Stimulated activated naive CD4-positive, alpha-beta T cell (primary cell): ENCODE data around the gene TMEM237.
A peak's percentile ranks its signal among the peaks of the same experiment; 100 is the strongest.
"Not testable (repeated sequence)": the region's sequence is repeated elsewhere in the genome, so short reads cannot be mapped to it uniquely, and the experiment has no call there.

Experiments used
- DNase-seq, 6 experiments: peaks; one replicate each; lab custom pipeline; 2025; lab: John Stamatoyannopoulos, UW

TMEM237 gene, protein sequence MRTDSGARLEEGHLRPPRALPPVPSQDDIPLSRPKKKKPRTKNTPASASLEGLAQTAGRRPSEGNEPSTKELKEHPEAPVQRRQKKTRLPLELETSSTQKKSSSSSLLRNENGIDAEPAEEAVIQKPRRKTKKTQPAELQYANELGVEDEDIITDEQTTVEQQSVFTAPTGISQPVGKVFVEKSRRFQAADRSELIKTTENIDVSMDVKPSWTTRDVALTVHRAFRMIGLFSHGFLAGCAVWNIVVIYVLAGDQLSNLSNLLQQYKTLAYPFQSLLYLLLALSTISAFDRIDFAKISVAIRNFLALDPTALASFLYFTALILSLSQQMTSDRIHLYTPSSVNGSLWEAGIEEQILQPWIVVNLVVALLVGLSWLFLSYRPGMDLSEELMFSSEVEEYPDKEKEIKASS

DNA sequence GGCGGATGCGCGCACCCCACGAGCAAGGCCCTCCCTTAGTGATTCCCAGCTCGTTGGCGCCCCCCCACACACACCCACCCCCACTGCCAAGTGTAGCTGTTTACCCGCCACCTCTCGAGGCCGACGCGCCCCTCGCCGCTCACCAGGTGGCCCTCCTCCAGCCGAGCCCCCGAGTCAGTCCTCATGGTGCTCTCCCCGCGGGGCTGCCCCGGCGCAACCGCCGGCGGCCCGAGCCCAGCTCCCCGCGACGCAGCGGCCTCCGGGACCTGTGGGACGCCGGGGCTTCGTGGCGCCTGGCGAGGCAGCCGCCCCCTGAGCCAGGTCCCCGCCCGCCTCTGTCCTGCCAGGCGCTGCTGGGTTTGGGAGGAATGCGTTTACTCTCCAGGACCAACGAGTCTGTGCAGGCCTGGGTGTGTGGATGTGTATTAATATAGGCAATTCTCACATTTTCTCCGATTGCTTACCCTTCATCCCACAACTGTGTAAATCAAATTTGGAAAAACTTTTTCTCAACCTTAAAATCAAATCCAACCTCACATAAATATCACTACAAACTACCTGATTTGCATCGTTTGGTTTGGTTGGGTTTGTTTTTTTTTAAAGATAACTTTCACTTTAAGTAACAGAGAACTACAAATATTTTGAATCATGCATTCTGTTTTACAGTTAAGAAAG is at the start of gene TMEM237:
TMEM237 (minus strand) TSS at position 288 of the 675 bp plus-strand sequence; CDS start at position 185, 103 bp downstream.
- DNase-seq: peak in 5 of 6 experiments; percentile 44 to 77 (median 60)

DNA sequence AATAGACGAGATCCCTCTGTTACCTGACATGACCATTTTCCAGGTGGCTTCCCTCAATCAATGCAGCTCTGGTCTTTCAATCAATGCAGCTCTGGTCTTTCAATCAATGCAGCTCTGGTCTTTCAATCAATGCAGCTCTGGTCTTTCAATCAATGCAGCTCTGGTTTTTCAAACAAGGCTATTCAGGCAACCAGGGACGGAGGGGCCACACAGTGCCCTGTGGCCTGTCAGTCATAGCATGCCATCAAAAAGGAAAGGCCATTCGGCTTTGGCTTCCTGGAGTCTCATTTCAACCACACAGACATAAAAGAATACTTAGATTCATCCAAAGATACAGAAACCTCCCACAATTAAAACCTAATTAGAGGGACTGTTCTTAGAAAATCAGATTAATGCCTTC is 41.9 kb upstream of the TMEM237 start:
- DNase-seq: no peak

DNA sequence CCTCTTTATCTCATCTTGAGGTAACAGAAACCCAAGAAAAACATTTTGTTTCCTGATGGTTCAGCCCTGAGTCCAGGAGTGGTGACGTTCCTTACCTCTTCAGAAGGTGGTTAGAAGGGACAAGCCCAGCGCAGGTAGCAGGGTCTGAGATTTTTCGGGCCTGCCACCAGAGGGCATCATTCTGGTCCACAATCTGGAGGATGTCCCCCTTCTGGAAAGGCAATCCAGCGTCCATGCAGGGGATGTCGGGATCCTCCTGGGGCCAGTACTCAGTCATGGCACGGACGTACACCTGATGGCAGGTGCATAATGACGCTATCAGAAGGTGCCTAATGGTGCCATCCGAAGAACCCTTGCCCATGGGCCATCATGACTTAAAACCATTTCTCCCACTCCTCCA is 37.4 kb upstream of the TMEM237 start:
- DNase-seq: no peak

DNA sequence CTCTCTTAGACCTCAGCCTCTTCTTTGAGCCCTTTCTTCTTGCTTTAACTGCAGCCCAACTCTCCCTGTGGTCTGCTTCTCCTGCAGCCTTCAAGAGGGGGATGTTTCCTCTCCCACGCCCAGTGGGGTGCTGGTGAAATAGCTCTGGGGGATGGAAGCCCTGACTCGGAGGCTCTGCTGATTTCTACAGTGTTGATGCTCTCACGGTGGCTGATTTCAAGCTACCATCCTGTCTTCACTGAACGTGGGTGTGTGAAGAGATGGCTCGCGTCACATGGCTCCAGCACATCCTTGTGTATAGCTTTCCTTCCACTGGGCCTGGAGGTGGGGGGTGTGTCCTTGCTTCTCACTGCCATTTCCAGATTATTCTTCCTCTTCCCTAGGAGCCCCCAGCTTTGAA is 35.1 kb upstream of the TMEM237 start:
- no peak for DNase-seq

DNA sequence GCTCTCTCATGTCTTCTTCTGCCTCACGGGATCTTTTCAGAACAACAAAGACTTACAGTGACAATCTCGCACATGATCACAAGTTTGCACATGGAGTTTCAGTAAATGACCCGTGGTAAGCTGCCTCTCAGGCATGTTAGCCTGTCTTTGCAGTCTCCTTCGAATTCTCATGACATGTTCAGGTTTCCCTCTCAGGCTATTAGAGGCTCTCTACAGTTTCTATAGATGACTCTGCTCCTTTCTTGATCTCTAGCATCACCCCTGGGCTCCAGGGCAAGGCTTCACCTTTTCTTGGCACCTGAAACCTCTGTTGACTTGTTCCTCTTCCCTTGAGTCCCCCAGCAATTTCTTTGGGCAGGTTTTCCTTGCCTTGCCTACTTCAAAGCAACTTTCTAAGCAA is 32.2 kb upstream of the TMEM237 start:
- DNase-seq: no peak

DNA sequence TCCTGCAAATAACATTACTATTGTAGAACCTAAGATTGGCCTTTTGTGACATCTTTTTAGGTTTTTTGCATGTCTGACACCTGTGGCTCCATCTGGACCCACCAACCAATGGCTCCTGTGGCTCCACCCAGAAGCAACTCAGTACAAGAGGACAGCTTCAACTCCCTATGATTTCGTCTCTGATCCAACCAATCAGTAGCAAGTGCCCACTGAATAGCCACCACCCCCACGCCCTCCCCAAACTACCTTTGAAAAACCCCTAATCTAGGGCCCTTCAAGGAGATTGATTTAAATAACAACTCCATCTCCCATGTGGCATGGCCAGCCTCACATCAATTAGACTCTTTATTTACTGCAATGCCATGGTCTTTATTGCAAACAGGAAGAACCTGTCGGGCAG is 31.5 kb upstream of the TMEM237 start:
- DNase-seq: no peak

DNA sequence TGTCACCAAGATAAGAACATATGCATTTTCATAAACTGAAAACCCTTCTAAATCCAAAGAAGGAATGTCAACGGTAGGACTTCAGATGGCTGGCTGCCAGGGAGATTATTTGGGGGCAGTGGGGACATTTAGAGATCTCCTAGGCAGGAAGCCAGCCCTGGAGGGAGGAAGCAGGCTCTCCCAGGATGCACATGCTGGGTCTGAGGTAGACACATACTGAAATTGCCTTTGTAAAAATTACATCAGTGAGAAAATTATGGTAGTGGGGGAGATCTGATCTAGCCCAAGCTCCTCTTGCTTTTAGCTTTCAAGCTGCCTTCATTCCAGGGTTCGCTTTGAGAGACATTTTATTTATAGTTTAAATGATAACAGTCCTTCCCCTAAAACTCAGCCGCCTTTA is 31.0 kb upstream of the TMEM237 start:
- no peak for DNase-seq

DNA sequence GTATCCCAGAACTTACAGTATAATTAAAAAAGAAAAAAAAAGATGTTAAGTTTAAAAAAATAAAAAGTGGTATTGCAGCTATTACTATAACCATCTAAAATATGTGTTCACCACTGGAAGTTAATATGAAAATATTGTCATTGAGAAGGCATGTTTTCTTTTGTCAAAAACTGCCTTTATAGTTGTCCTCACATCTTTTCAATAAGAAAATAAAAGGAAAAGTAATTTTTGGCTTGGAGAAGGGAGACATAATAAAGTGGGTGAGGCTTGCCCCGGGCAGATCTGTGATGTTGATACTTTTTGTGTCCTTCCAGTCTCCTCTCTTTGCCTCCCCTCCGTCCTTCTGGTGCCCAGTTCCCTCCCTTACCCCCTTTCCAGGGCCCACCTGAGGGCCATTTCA is 30.2 kb upstream of the TMEM237 start:
- DNase-seq: no peak

DNA sequence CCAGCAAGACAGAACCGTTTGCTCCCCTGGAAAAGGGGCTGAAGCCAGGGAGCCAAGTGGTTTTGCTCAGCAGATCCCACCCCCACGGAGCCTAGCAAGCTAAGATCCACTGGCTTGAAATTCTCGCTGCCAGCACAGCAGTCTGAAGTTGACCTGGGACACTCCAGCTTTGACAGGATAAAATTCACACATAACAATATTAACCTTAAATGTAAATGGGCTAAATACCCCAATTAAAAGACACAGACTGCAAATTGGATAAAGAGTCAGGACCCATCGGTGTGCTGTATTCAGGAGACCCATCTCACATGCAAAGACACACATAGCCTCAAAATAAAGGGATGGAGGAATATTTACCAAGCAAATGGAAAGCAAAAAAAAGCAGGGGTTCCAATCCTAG is 27.9 kb upstream of the TMEM237 start:
- not testable (repeated sequence) for DNase-seq

DNA sequence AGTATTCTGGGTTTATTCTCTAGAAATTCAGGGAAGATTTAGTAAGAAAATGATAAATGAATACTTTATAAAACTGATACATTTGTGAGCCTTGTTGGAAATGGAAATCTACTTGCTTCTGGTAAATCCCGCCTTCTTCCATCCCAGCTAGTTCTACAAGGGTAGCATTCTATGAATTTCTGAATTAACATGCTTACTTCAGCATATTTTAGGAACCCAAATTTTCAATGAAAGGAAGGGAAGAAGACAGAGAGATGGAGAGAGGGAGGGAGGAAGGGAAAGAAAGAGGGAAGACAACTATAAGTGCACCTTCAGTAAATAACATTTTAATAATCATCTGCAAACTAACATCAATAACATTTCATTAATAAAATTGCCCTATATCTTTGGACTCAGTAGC is 26.6 kb upstream of the TMEM237 start:
- no peak for DNase-seq

DNA sequence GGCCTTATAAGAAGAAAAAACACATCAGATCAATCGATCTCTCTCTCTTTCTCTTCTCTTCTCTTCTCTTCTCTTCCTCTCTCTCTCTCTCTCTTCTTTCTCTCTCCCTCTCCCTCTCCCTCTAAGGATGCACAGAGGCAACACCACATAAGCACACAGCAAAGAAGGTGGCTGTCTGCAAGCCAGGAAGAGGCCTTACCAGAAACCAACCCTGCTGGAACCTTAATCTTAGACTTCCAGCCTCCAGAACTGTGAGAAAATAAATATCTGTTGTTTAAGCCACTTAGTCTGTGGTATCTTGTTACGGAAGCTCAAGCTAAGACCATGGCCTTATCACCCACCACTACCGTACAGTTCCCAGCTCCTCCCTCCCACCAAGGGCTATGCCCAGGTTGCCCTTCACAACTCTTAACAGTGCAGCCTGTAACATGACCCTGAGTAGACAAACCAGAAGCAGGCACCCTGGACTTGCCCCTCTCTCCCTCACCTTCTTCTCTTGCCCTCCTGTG is 25.2 kb upstream of the TMEM237 start:
- no peak for DNase-seq

DNA sequence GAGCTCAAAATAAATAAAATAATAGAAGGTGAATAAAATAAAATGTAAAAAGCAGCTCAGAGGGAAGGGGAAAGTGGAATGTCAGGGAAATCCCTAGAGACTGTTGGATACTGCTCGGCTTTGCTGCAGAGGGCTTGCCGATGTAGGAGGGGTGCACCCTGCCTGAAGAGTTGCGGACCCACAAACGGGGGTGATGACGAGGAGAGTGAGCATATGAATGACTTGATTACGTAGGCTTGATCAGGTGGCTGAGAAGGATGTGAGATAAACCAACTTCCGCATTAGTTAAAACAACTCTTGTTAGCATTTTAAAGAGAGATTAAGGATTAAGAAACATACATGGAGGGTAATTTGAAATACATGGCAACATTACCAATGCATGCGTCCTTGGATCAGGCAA is 21.0 kb upstream of the TMEM237 start:
- DNase-seq: no peak

DNA sequence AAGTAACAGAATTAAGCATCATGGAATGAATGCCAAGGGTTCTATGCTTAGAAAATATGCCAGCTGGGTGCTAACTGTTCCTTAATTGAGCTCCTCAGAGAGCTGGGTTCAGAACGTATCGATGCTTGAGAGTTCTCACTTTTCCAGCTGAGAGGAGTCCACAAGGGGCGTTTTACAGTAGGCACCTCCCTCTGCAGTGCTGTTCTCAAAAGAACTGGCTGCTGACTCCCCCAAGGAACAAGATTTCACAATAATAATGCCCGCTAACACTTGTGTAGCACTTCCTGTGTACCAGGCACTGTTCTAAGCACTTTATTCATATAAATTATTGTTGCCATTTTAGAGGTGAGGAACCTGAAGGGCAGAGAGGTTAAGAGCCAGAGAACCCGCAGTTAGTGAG is 18.1 kb upstream of the TMEM237 start:
- no peak for DNase-seq

DNA sequence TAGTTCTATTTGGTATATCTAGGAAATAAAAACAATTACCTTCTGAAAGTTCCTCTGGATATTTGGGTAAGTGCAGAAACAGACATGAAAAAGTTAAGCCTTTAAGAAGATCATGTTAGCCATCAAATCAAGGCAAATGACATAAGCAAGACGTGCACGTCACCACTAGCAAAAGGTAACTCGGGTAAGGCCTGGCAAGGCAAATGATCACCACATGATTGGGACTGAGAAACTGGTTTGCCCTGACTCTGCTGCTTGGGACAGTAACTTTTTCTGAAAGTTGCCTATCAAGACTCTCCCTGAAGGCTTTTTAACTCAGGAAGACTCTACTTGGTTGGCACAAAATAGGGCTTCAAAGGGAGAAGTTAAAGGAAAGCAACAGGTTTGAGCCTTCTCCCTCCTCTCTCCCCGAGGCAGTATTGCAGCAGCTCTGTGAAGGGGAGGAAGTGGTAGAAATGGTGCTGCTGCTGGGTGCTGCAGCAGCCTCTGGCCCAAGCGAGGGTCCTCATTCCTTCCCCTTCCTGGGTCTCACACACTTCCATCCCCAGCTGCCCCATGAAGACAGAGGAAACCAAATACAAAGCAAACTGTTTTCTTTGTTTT is 17.1 kb upstream of the TMEM237 start:
- DNase-seq: no peak

DNA sequence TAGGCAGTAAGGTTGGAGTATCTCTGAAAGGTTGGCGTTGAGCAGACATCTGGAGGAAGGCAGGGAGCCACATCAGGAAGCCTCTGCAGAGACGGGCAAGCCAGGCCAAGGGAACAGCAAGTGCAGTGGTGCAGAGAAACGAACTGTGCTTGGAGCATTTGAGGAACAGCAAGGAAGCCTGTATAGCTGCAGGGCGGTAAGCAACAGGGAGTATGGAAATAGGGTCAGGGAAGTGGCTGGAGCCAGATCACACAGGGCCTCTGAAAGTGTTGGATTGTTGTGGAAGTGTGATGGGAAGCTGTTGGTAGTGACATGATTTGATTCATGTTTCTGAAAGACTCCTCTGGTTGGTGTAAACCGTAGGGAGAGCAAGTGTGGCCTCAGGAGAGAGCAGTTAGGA is 13.4 kb upstream of the TMEM237 start:
- no peak for DNase-seq

DNA sequence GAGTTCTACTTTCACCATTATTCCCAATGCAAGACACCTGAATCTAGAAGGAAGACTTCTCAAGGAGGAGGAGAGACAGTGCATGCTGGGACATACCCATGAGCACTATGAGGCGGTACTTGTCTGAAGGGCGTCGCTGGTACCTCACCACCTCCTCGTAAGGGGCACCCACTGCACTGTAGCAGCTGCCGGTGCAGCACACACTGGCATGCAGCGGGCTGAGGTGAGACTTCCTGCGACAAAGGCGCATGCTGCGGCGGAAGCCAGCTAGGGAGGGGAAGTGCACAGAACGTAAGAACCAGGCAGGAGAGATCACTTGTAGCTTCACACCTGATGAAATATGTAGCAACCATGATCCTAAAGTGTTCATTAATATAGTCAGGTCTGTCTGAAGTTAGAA is 12.8 kb upstream of the TMEM237 start:
- DNase-seq: no peak

DNA sequence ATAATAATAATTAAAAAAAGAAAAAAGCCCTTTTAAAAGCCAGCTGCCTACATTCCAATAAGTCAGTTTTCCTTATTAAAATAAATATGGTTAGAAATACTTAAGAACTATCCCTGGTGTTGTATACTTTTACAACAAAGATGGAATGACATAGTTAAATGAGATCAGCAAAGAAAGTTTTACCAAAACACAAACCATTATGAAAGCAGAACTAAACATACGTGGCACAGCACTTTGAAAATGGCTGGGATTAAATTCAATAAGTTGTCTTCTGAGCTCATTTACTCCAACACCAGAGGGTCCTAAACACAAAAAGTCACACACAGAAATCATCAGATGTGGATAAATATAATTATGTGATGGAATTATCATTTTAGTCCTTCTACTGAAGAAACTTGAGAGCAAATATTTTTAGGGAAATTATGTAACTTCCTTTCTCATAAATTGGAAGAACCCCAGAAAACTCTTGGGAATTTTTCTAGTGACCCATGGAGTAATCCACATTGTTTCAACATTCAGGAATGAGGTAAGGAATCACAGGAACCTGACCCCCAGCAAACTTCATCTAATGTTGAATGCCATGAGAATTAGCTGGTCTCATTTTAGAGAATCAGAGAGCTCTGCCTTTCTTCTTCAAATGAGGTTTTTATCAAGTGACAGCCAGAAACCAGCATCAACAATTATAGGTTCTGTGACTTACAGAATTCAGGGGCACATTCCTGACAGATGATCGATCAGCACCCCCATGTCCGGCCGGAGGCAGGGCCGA is 11.5 kb upstream of the TMEM237 start:
- no peak for DNase-seq

DNA sequence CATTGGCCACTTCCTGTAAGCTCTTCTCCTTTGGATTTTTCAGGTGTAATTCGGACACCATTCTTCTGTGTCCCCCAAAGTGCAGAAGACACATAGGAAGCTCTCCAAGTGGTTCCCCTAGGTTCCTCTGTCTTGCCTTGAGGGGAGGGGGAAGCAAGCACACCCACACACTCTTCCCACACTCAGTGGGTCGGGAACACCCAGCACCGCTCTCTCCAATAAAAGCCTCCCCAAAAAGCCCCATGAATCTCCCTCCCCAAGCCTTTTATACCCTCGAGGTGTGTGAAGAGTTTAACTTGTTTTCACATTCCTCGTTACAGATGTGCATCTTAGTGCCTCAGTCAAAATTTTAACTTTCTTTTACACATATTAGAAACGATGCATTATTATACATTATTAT is 9.9 kb upstream of the TMEM237 start:
- no peak for DNase-seq

DNA sequence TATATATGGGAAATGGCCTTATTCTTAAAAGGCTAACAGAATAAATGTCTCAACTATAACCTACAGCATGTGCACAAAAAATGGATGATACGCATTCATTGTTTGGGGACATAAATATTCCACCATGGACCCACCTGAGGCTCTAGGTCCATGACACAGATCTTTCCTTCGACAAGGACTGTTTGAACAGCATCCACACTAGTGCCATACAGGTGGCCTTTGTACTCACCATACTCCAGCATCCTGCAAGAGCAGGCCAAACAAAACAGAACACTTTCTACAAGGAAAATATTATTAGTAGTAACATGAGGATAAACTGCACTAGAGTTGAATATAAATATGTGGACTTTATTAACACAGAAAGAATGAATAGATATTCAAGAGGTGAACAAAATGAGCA is 6.1 kb upstream of the TMEM237 start:
- no peak for DNase-seq

DNA sequence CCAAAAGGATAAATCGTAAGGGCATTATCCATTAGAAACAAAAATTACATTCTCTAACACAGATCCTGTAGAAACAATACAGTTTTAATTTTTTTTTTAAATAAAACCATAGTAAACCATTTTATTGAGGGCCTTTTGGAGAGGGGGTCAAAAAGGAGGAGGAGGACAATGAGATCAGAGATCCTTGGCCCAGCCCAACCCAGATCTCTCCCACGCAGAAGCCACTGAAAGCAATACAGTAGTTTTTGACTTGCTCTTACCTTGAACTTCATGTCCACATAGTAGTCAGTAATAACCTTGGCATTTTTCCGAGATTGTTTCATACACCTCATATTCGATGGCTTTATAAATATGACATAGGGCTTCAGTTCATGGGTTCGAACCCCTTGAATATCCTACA is 4.1 kb upstream of the TMEM237 start:
- no peak for DNase-seq

DNA sequence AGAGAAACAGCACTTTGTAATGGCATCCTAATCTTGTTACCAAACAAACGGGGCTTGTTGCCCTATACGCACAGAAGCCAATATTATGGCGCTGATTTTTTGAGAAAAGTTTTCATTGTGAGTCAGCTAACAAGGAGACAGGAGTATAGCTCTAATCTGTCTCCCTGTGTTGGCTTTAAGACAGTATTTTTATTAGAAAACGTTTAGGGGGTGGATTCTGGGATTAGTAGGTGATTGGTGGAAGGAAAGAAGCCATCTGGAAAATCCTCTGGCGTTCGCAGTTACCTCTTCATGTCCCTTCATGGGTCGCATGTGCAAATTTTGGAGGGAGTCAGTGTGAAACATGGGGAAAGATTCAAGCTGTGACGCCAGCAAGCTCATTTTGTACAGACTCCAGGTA is 698 bp upstream of the TMEM237 start:
- DNase-seq: no peak

DNA sequence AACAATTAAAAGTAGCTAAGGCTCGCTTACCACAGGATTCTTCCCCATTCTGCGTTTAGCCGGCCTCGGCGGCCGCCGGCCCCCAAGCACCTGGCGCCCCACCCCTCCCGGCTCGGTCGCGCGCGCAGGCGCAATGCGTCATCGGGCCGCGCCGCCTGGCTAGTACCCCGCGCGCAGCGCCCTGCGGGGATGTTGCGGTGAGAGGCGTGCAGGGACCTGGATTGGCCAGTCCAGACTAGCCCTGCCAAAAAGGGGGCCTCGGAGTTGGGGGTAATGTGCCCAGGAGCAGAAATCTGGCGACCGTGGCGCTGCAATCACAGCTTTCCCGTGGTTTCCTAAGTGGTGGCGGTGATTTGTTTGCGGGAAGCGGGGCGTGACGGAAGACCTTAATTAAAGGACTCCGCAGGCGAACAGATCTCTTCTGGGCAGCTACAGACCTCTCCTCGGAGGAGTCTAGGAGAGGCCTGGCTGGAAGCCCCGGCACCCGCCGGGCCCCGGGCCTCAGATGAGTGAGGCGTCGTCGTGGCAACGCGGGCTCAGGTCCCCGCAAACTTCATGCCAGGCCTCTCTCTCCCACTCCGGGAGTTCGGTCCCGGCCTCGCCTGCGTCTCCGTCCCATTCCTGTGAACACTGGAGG is 606 bp downstream of the TMEM237 start:
- DNase-seq: peak; percentile 75 to 94 (median 81)
